Panc1 (cell line): ENCODE measurements around the gene TEX28. TPM values are rescaled to one million over a fixed set of nuclear protein-coding genes. Genes with fewer than 3 reads are reported as not detected.
A peak's percentile ranks its signal among the peaks of the same experiment; 100 is the strongest.
"Not testable (repeated sequence)": the region's sequence is repeated elsewhere in the genome, so short reads cannot be mapped to it uniquely, and the experiment has no call there.

Source experiments
- ATAC-seq: fragments of 200-7000 bp; cut with Tn5 transposase; 2 replicates; pipeline ENCODE4 v1.9.1; 2020; ENCODE audit warnings: mild to moderate bottlenecking, moderate library complexity
- BruUV-seq: library from RNA; stranded (reverse); fragments of 400-500 nt; replicated peaks from 2 replicates; lab custom pipeline; 2021; lab: Mats Ljungman, UMichigan
- CTCF ChIA-PET: fragments of 300-600 bp; sonication (Branson Sonifier 250); formaldehyde crosslinking; loops from one replicate; lab custom pipeline; 2022; ENCODE audit warnings: antibody characterized with exemption; lab: Charles Lee
- POLR2A ChIA-PET: fragments of 300-600 bp; sonication (Branson Sonifier 250); formaldehyde crosslinking; loops from one replicate; lab custom pipeline; 2022; ENCODE audit warnings: antibody characterized with exemption; lab: Charles Lee
- DNase-seq: peaks from one replicate; pipeline ENCODE4 v3.0.0-alpha.2; 2010; ENCODE audit warnings: low read depth, low spot score
- H3K27ac ChIP-seq: 2 replicates; pipeline ENCODE4 v1.5.1; 2011; ENCODE audit warnings: mild to moderate bottlenecking, low read length, inconsistent platforms
- H3K27me3 ChIP-seq: fragments of 200-500 bp; sonication (Bioruptor generic); 2 replicates; pipeline ENCODE4 v1.6.0; 2014; ENCODE audit warnings: low read length, inconsistent platforms; ENCODE audit not compliant: control insufficient read depth, insufficient read depth
- H3K36me3 ChIP-seq: fragments of 200-500 bp; sonication (Bioruptor generic); 2 replicates; pipeline ENCODE4 v1.5.1; 2014; ENCODE audit warnings: inconsistent platforms, mild to moderate bottlenecking, low read length, moderate library complexity; ENCODE audit not compliant: control insufficient read depth, insufficient read depth
- H3K4me1 ChIP-seq: 2 replicates; pipeline ENCODE4 v1.5.1; 2011; ENCODE audit warnings: inconsistent platforms, mild to moderate bottlenecking, low read length, moderate library complexity; ENCODE audit not compliant: control insufficient read depth, insufficient read depth
- H3K4me3 ChIP-seq, 2 experiments: 2 replicates each; pipeline ENCODE4 v1.5.1; 2011 to 2012; ENCODE audit warnings: low read depth in 2 of 2, low read length in 2 of 2, mild to moderate bottlenecking in 2 of 2, inconsistent platforms in 1 of 2, moderate library complexity in 1 of 2
- H3K9me3 ChIP-seq: fragments of 200-500 bp; sonication (Bioruptor generic); 2 replicates; pipeline ENCODE4 v1.5.1; 2014; ENCODE audit warnings: low read depth, mild to moderate bottlenecking, inconsistent platforms, low read length, moderate library complexity; ENCODE audit not compliant: control insufficient read depth, insufficient read depth
- in situ Hi-C: cut with HindIII; loops from 2 replicates; pipeline ENCODE4 v1.10.0; 2016; ENCODE audit warnings: low sequenced_read_pairs, low pct_unique_long_range_greater_than_20kb
- intact Hi-C: fragments of 100-400 bp; cut with micrococcal nuclease; formaldehyde crosslinking; loops from one replicate; pipeline ENCODE4 v1.10.0; 2022; ENCODE audit not compliant: unreplicated experiment
- total RNA-seq: library from RNA; stranded (reverse); gene quantifications from one replicate; pipeline ENCODE4 v1.2.1, GENCODE V29; 2021; ENCODE audit not compliant: unreplicated experiment

The TEX28 gene
- total RNA-seq, 1 experiment from 2014 or later = not detected

DNA sequence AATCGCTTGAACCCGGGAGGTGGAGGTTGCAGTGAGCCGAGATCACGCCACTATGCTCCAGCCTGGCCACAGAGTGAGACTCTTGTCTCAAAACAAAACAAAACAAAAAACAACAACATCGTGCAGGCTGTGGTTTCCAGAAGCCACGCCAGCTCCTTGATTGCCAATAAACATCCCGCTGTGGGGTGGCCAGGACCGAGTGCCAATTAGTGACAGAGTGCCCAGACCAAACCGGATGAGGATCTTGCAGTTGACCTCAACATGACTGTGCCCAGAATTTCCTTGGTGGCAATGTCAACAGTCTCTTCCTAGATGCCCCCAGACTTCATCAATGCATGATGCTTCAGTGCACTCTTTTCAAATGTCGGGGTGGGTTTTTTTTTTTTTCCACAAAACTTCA lies 36.2 kb downstream of the TEX28 start:
- POLR2A ChIA-PET, BruUV-seq, H3K27me3 ChIP-seq, in situ Hi-C loops, H3K4me3 ChIP-seq, CTCF ChIA-PET, H3K27ac ChIP-seq, H3K4me1 ChIP-seq, DNase-seq, intact Hi-C loops, ATAC-seq, H3K36me3 ChIP-seq, H3K9me3 ChIP-seq: not testable (repeated sequence)

DNA sequence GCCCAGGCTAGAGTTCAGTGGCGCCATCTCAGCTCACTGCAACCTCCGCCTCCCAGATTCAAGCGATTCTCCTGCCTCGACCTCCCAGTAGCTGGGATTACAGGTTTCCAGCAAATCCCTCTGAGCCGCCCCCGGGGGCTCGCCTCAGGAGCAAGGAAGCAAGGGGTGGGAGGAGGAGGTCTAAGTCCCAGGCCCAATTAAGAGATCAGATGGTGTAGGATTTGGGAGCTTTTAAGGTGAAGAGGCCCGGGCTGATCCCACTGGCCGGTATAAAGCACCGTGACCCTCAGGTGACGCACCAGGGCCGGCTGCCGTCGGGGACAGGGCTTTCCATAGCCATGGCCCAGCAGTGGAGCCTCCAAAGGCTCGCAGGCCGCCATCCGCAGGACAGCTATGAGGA lies 37.6 kb downstream of the TEX28 start, which contains the start of gene OPN1MW3:
Gene OPN1MW3, plus strand, starts transcription at position 301 of the 400 bp plus-strand sequence. Its CDS starts 38 bp downstream, at position 339.
- CTCF ChIA-PET, H3K4me1 ChIP-seq, H3K27me3 ChIP-seq, BruUV-seq, H3K36me3 ChIP-seq, intact Hi-C loops, H3K27ac ChIP-seq, in situ Hi-C loops, H3K9me3 ChIP-seq, H3K4me3 ChIP-seq, ATAC-seq, DNase-seq, POLR2A ChIA-PET: not testable (repeated sequence)

GRCh38 chrX:154248076-154248475 lies 46.8 kb downstream of the TEX28 start:
- POLR2A ChIA-PET, DNase-seq, H3K4me1 ChIP-seq, in situ Hi-C loops, H3K9me3 ChIP-seq, ATAC-seq, H3K4me3 ChIP-seq, CTCF ChIA-PET, BruUV-seq, H3K36me3 ChIP-seq, intact Hi-C loops, H3K27me3 ChIP-seq, H3K27ac ChIP-seq: not testable (repeated sequence)

DNA sequence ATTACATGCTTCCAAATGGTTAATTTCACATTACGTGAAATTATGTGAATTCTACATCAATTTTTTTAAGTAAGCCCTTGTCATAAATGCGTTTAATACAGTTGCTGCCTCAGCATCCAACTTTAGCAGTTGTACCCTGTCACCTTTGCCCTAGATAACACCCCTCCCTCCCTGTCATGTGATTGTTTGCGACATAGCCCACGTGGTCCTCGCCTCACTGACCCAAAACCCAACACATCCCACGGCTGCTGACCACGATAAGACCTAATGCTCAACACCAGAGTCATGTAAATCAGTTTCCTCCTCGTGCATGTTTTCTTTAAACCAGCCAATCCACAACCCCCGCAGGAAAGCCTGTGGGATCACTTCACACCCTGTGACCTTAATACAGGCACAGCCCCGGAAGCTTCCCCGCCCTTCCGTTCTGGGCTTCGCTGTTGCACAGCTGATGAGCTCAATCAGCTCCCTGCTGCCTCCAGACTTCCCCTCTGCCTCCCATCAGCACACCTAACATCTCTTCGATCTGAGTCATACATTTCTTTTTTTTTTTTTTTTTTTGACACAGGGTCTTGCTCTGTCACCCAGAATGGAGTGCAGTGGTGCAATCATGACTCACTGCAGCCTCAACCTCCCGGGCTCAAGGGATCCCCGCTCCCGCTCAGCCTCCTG lies 47.4 kb downstream of the TEX28 start:
- H3K4me3 ChIP-seq, in situ Hi-C loops, H3K27ac ChIP-seq, H3K36me3 ChIP-seq, H3K9me3 ChIP-seq, DNase-seq, H3K27me3 ChIP-seq, H3K4me1 ChIP-seq, POLR2A ChIA-PET, intact Hi-C loops, CTCF ChIA-PET, BruUV-seq: not testable (repeated sequence)
- ATAC-seq = peak; percentile 79

- H3K4me3 ChIP-seq, intact Hi-C loops, H3K27me3 ChIP-seq, H3K9me3 ChIP-seq, DNase-seq, H3K4me1 ChIP-seq, POLR2A ChIA-PET, BruUV-seq, H3K27ac ChIP-seq, in situ Hi-C loops, CTCF ChIA-PET, ATAC-seq, H3K36me3 ChIP-seq: not testable (repeated sequence)
These were observed 54.9 kb downstream of the TEX28 start for GRCh38 chrX:154239982-154240503.

GRCh38 chrX:154238939-154239559 lies 55.9 kb downstream of the TEX28 start:
- POLR2A ChIA-PET, H3K4me1 ChIP-seq, H3K27me3 ChIP-seq, H3K4me3 ChIP-seq, in situ Hi-C loops, H3K27ac ChIP-seq, DNase-seq, BruUV-seq, ATAC-seq, H3K36me3 ChIP-seq, CTCF ChIA-PET, H3K9me3 ChIP-seq, intact Hi-C loops: not testable (repeated sequence)

DNA sequence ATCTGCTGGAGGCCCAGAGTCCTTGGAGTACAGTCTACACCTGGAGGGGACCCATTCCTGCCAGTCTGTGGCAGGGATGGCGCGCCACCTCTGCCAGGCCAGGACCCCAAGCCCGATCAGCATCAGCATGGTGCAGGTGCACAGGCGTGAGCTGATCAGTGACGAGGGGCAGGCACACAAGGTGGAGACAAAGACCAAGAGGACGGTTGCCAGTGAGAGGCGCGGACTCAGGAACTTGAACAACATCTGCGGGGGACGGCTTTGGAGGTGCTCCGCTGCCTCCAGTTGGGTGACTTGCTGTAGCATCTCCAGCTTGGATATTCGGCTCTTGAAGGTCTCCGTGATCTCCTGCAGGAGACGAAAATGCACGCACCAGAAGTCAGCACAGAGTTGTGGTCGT lies 61.3 kb downstream of the TEX28 start:
- BruUV-seq, H3K27ac ChIP-seq, H3K4me3 ChIP-seq, intact Hi-C loops, ATAC-seq, H3K4me1 ChIP-seq, CTCF ChIA-PET, H3K36me3 ChIP-seq, DNase-seq, POLR2A ChIA-PET, H3K27me3 ChIP-seq, H3K9me3 ChIP-seq, in situ Hi-C loops: not testable (repeated sequence)
